IMR-90 (cell line): ENCODE measurements around the gene UBL5. TPM values are rescaled to one million over a fixed set of nuclear protein-coding genes. Genes with fewer than 3 reads are reported as not detected.

Experiments
- ATAC-seq: fragments of 200-7000 bp; cut with Tn5 transposase; 2 replicates; pipeline ENCODE4 v1.9.1; 2020; ENCODE audit warnings: low read depth, mild to moderate bottlenecking, moderate library complexity
- BruUV-seq: library from RNA; stranded (reverse); fragments of 400-500 nt; replicated peaks from 2 replicates; lab custom pipeline; 2021; lab: Mats Ljungman, UMichigan
- CTCF ChIA-PET: fragments of 300-600 bp; formaldehyde crosslinking; extraction: SDS; loops from one replicate; lab custom pipeline; 2021; ENCODE audit warnings: antibody characterized with exemption; lab: Yijun Ruan, JAX
- POLR2A ChIA-PET: fragments of 300-600 bp; sonication (Branson Sonifier 250); formaldehyde crosslinking; loops from one replicate; lab custom pipeline; 2022; ENCODE audit warnings: antibody characterized with exemption; ENCODE audit not compliant: unreplicated experiment; lab: Charles Lee
- DNase-seq: peaks from one replicate; pipeline ENCODE4 v3.0.0; 2013
- H2AFZ ChIP-seq: replicated peaks from 2 replicates; pipeline ENCODE3; 2013; ENCODE audit warnings: low read length, mild to moderate bottlenecking; ENCODE audit not compliant: poor library complexity
- H2AK5ac ChIP-seq: 2 replicates; pipeline ENCODE4 v1.6.1; 2013; ENCODE audit warnings: low read depth, low read length, inconsistent platforms
- H2AK9ac ChIP-seq: replicated peaks from 2 replicates; pipeline ENCODE3; 2013; ENCODE audit warnings: mild to moderate bottlenecking, low read depth, low read length, moderate library complexity; ENCODE audit not compliant: poor library complexity
- H2BK120ac ChIP-seq: 2 replicates; pipeline ENCODE4 v1.6.1; 2013; ENCODE audit warnings: low read depth, low read length, inconsistent platforms
- H2BK15ac ChIP-seq: 3 replicates; pipeline ENCODE4 v1.6.1; 2013; ENCODE audit warnings: low read depth, low read length, inconsistent platforms
- H2BK20ac ChIP-seq: 2 replicates; pipeline ENCODE4 v1.6.1; 2013; ENCODE audit warnings: low read depth, mild to moderate bottlenecking, inconsistent platforms, low read length, moderate library complexity
- H2BK5ac ChIP-seq: 2 replicates; pipeline ENCODE4 v1.6.1; 2013; ENCODE audit warnings: mild to moderate bottlenecking, low read depth, low read length, inconsistent platforms; ENCODE audit not compliant: poor library complexity, severe bottlenecking
- H3K14ac ChIP-seq: replicated peaks from 2 replicates; pipeline ENCODE4 v1.6.1; 2013; ENCODE audit warnings: low read depth, low read length, inconsistent platforms
- H3K18ac ChIP-seq: 2 replicates; pipeline ENCODE4 v1.6.1; 2013; ENCODE audit warnings: low read depth, low read length, control low read depth
- H3K23ac ChIP-seq: 2 replicates; pipeline ENCODE4 v1.6.1; 2013; ENCODE audit warnings: low read depth, low read length, inconsistent platforms
- H3K27ac ChIP-seq: 2 replicates; pipeline ENCODE4 v1.5.1; 2013; ENCODE audit warnings: mild to moderate bottlenecking, control low read depth, low read length; ENCODE audit not compliant: insufficient read depth
- H3K27me3 ChIP-seq: 2 replicates; pipeline ENCODE4 v1.6.1; 2013; ENCODE audit warnings: low read length; ENCODE audit not compliant: control insufficient read depth, insufficient read depth
- H3K36me3 ChIP-seq: 2 replicates; pipeline ENCODE4 v1.6.1; 2013; ENCODE audit warnings: low read length, mixed read lengths; ENCODE audit not compliant: control insufficient read depth, insufficient read depth
- H3K4ac ChIP-seq: 2 replicates; pipeline ENCODE4 v1.6.1; 2013; ENCODE audit warnings: low read depth, low read length, inconsistent platforms
- H3K4me1 ChIP-seq: 2 replicates; pipeline ENCODE4 v1.6.1; 2013; ENCODE audit warnings: low read length, mixed read lengths; ENCODE audit not compliant: control insufficient read depth, insufficient read depth
- H3K4me2 ChIP-seq: 2 replicates; pipeline ENCODE4 v1.6.1; 2013; ENCODE audit warnings: low read depth, mild to moderate bottlenecking, control low read depth, low read length, moderate library complexity
- H3K4me3 ChIP-seq: 2 replicates; pipeline ENCODE4 v1.5.1; 2013; ENCODE audit warnings: low read depth, mild to moderate bottlenecking, control low read depth, low read length, moderate library complexity; ENCODE audit not compliant: insufficient read depth
- H3K56ac ChIP-seq: 2 replicates; pipeline ENCODE4 v1.6.1; 2013; ENCODE audit warnings: low read length, inconsistent platforms; ENCODE audit not compliant: insufficient read depth; ENCODE audit errors: extremely low read depth
- H3K79me1 ChIP-seq, 2 experiments: 2 replicates each; pipeline ENCODE4 v1.6.1; 2013; ENCODE audit warnings: low read length in 2 of 2, inconsistent platforms in 1 of 2, low read depth in 1 of 2
- H3K9ac ChIP-seq: 2 replicates; pipeline ENCODE4 v1.6.1; 2013; ENCODE audit warnings: low read depth, low read length, control low read depth
- H3K9me1 ChIP-seq: 2 replicates; pipeline ENCODE4 v1.6.1; 2013; ENCODE audit warnings: low read length, inconsistent platforms; ENCODE audit not compliant: insufficient read depth
- H3K9me3 ChIP-seq: 2 replicates; pipeline ENCODE4 v1.6.1; 2013; ENCODE audit warnings: low read length; ENCODE audit not compliant: control insufficient read depth, insufficient read depth
- H4K20me1 ChIP-seq: 2 replicates; pipeline ENCODE4 v1.6.1; 2013; ENCODE audit warnings: low read length, inconsistent platforms; ENCODE audit not compliant: insufficient read depth
- H4K5ac ChIP-seq: 2 replicates; pipeline ENCODE4 v1.6.1; 2013; ENCODE audit warnings: mild to moderate bottlenecking, low read depth, low read length, control low read depth
- H4K8ac ChIP-seq, 2 experiments: 2 replicates each; pipeline ENCODE4 v1.6.1; 2013; ENCODE audit warnings: low read depth in 2 of 2, low read length in 2 of 2, control low read depth in 1 of 2, inconsistent platforms in 1 of 2
- H4K91ac ChIP-seq: 2 replicates; pipeline ENCODE4 v1.6.1; 2013; ENCODE audit warnings: low read depth, low read length, inconsistent platforms; ENCODE audit not compliant: insufficient read depth
- BHLHE40 ChIP-seq: fragments of 150-350 bp; IDR thresholded peaks from 2 replicates; pipeline ENCODE4 v1.6.1; 2016; ENCODE audit warnings: mild to moderate bottlenecking, low read depth, low read length
- CHD1 ChIP-seq: IDR thresholded peaks from 2 replicates; pipeline ENCODE4 v1.6.1; 2012; ENCODE audit warnings: low read depth, low read length, improper control_type of control experiment
- CTCF ChIP-seq: conservative IDR thresholded peaks from 2 replicates; pipeline ENCODE4 v1.5.1; 2012; ENCODE audit warnings: mild to moderate bottlenecking, low read depth, low read length, improper control_type of control experiment
- ELK1 ChIP-seq: fragments of 150-350 bp; IDR thresholded peaks from 2 replicates; pipeline ENCODE4 v1.6.1; 2016; ENCODE audit warnings: low read depth, mild to moderate bottlenecking, low read length, moderate library complexity, borderline replicate concordance
- FOS ChIP-seq: fragments of 150-350 bp; IDR thresholded peaks from 2 replicates; pipeline ENCODE4 v1.6.1; 2016; ENCODE audit warnings: low read depth, low read length
- MAFK ChIP-seq: IDR thresholded peaks from 2 replicates; pipeline ENCODE4 v1.6.1; 2012; ENCODE audit warnings: low read depth, low read length, improper control_type of control experiment
- MAZ ChIP-seq: IDR thresholded peaks from 2 replicates; pipeline ENCODE4 v1.6.1; 2012; ENCODE audit warnings: low read depth, mild to moderate bottlenecking, low read length, improper control_type of control experiment, moderate library complexity, borderline replicate concordance
- MXI1 ChIP-seq: IDR thresholded peaks from 2 replicates; pipeline ENCODE4 v1.6.1; 2012; ENCODE audit warnings: low read depth, mild to moderate bottlenecking, low read length, moderate library complexity, borderline replicate concordance
- NFE2L2 ChIP-seq: fragments of 150-350 bp; IDR thresholded peaks from 2 replicates; pipeline ENCODE4 v1.6.1; 2016; ENCODE audit warnings: low read depth, mild to moderate bottlenecking, low read length
- RFX5 ChIP-seq: IDR thresholded peaks from 2 replicates; pipeline ENCODE4 v1.8.0; 2012; ENCODE audit warnings: low read depth, mild to moderate bottlenecking, low read length, moderate library complexity
- USF2 ChIP-seq: fragments of 150-350 bp; IDR thresholded peaks from 2 replicates; pipeline ENCODE4 v1.6.1; 2017; ENCODE audit warnings: mild to moderate bottlenecking, antibody characterized with exemption, low read length, low read depth
- WGBS, 2 experiments: methylation state at CpG; one replicate each; pipeline versions ENCODE4 v1.1.5 to v1.1.7; 2013; ENCODE audit warnings: missing lambda C conversion rate in 2 of 2; ENCODE audit not compliant: insufficient read length in 1 of 2; ENCODE audit errors: extremely low coverage in 2 of 2; 5-methylcytosine and 5-hydroxymethylcytosine counted together
- dilution Hi-C: fragments of 300-500 bp; cut with HindIII; formaldehyde crosslinking; loops from one replicate; pipeline ENCODE4 v1.14.3; 2018; ENCODE audit warnings: low sequenced_read_pairs; ENCODE audit not compliant: unreplicated experiment
- in situ Hi-C: fragments of 300-500 bp; cut with MboI; formaldehyde crosslinking; loops from 3 replicates; pipeline ENCODE4 v1.14.3; 2019; ENCODE audit warnings: low sequenced_read_pairs, inconsistent platforms, mixed read lengths
- intact Hi-C: fragments of 100-400 bp; cut with micrococcal nuclease; formaldehyde crosslinking; loops from 2 replicates; pipeline ENCODE4 v1.10.0; 2022
- polyA plus RNA-seq, 3 experiments: library from polyadenylated mRNA; depleted of rRNA; stranded (reverse); fragments of >200 nt; gene quantifications; 2 replicates each; pipeline ENCODE4 v1.2.3, GENCODE V29; 2012; ENCODE audit warnings: low replicate concordance in 1 of 3
- total RNA-seq: library from RNA; depleted of rRNA; stranded (reverse); fragments of >200 nt; gene quantifications from 2 replicates; pipeline ENCODE4 v1.2.3, GENCODE V29; 2012

Gene UBL5
- total and polyA plus RNA-seq, 2 of the 4 experiments (the other 2 are of a cell fraction) = 434 to 1,091 TPM

GRCh38 chr19:9875796-9876195 lies 48.1 kb downstream of the UBL5 start:
- CTCF ChIA-PET = no interaction called here

More at GRCh38 chr19:9875796-9876195, 48.1 kb downstream of the UBL5 start:
- H3K18ac ChIP-seq = no peak overlapping the region
- TF ChIP-seq MXI1 = no peak
- TF ChIP-seq USF2 = no peak
- no peak for TF ChIP-seq ELK1
- TF ChIP-seq CTCF = no peak
- TF ChIP-seq CHD1 = no peak
- no peak for TF ChIP-seq BHLHE40
- no peak for TF ChIP-seq NFE2L2
- TF ChIP-seq RFX5 = no peak
- TF ChIP-seq MAZ = no peak
- no peak for TF ChIP-seq FOS
- TF ChIP-seq MAFK = no peak
- no peak overlapping the region for H3K27ac ChIP-seq
- no peak overlapping the region for H3K4me3 ChIP-seq
- no peak overlapping the region for H2BK20ac ChIP-seq
- ATAC-seq (no peak), DNase-seq (no peak)
- no peaks in the 10 kb centered on the region for H3K36me3 ChIP-seq
- H3K14ac ChIP-seq = no peak overlapping the region
- no peak overlapping the region for H2AK5ac ChIP-seq
- H2BK5ac ChIP-seq = no peak overlapping the region
- intact Hi-C loops (no loop called here), in situ Hi-C loops (no loop called here), dilution Hi-C loops (no loop called here)
- H4K8ac ChIP-seq = no peak overlapping the region
- no peaks in the 10 kb centered on the region for H3K27me3 ChIP-seq
- H3K56ac ChIP-seq = no peak overlapping the region
- no peaks in the 10 kb centered on the region; the same call in 1 of the 2 replicates for H4K20me1 ChIP-seq
- H3K4ac ChIP-seq = no peak overlapping the region
- H2BK15ac ChIP-seq = no peak overlapping the region
- H3K23ac ChIP-seq = no peak overlapping the region
- H2AFZ ChIP-seq = no peak overlapping the region
- no peak overlapping the region for H4K91ac ChIP-seq
- H4K5ac ChIP-seq = no peak overlapping the region
- H3K9ac ChIP-seq = no peak overlapping the region
- H3K9me1 ChIP-seq = no peaks in the 10 kb centered on the region
- H2BK120ac ChIP-seq = no peak overlapping the region
- no peak overlapping the region for H2AK9ac ChIP-seq
- H3K4me2 ChIP-seq = no peak overlapping the region
- no peaks in the 10 kb centered on the region for H3K79me1 ChIP-seq
- 40% methylated on average over 1 of the region's 5 CpGs; no CpG with 5 or more reads in 1 of the 2 experiments for WGBS, 2 experiments
- no TSS peak for BruUV-seq
- no peaks in the 10 kb centered on the region for H3K4me1 ChIP-seq
- H3K9me3 ChIP-seq = peaks cover 5% of the 10 kb centered on the region; the same call in 1 of the 2 replicates
- POLR2A ChIA-PET = no interaction called here
